Peyer's patch (tissue), 4 donors: ENCODE results near the gene TADA2B.

Experiments used
- CTCF ChIP-seq, 6 experiments: fragments of 450-650 bp in 4 of 6; fragments of 200-600 bp in 2 of 6; sonication (generic) in 1 of 6; IDR thresholded peaks; one replicate each; pipeline ENCODE4 v1.5.1; 2017 to 2019; ENCODE audit warnings: antibody characterized with exemption in 6 of 6, mild to moderate bottlenecking in 3 of 6, moderate library complexity in 1 of 6
- POLR2A ChIP-seq, 2 donors: fragments of 450-650 bp; IDR thresholded peaks; one replicate each; pipeline ENCODE4 v1.5.1; 2017; ENCODE audit warnings: antibody characterized with exemption in 2 of 2, mild to moderate bottlenecking in 2 of 2, moderate library complexity in 2 of 2

- TF ChIP-seq POLR2A (IDR thresholded peaks at IDR 0.05), result no peak
- TF ChIP-seq CTCF (IDR thresholded peaks at IDR 0.05), result no peak
Observed at GRCh38 chr4:7026107-7026506, 17.1 kb upstream of the TADA2B start.
